DOHH2 (cell line): ENCODE measurements around the gene TXNRD2.

ENCODE experiments used
- H3F3A ChIP-seq: fragments of 200-600 bp; sonication (generic), shearing (Covaris generic); 2 replicates; pipeline ENCODE4 v1.6.0; 2016; ENCODE audit warnings: antibody characterized with exemption, mild to moderate bottlenecking; ENCODE audit not compliant: control insufficient read depth, insufficient read depth
- H3K27ac ChIP-seq: fragments of 200-600 bp; sonication (generic); 2 replicates; pipeline ENCODE4 v1.5.1; 2014; ENCODE audit warnings: low read depth, mild to moderate bottlenecking, low read length, moderate library complexity
- H3K27me3 ChIP-seq: fragments of 200-600 bp; sonication (generic); 2 replicates; pipeline ENCODE4 v1.6.1; 2014; ENCODE audit warnings: mild to moderate bottlenecking, low read length, mixed read lengths; ENCODE audit not compliant: control insufficient read depth
- H3K36me3 ChIP-seq: fragments of 200-600 bp; sonication (generic); 2 replicates; pipeline ENCODE4 v1.6.1; 2014; ENCODE audit warnings: mild to moderate bottlenecking, low read length, moderate library complexity, mixed read lengths; ENCODE audit not compliant: control insufficient read depth
- H3K4me1 ChIP-seq: fragments of 200-600 bp; sonication (generic); 2 replicates; pipeline ENCODE4 v1.6.1; 2014; ENCODE audit warnings: mild to moderate bottlenecking, low read length, mixed read lengths; ENCODE audit not compliant: control insufficient read depth
- H3K4me2 ChIP-seq: fragments of 200-600 bp; sonication (generic); 2 replicates; pipeline ENCODE4 v1.6.0; 2014; ENCODE audit warnings: mild to moderate bottlenecking, low read length, moderate library complexity
- H3K4me3 ChIP-seq: fragments of 200-600 bp; sonication (generic); 2 replicates; pipeline ENCODE4 v1.5.1; 2014; ENCODE audit warnings: mild to moderate bottlenecking, low read length, mixed read lengths
- H3K79me2 ChIP-seq: fragments of 200-600 bp; sonication (generic); 2 replicates; pipeline ENCODE4 v1.6.1; 2014; ENCODE audit warnings: mild to moderate bottlenecking, low read length, mixed read lengths; ENCODE audit not compliant: control insufficient read depth
- H3K9me2 ChIP-seq: fragments of 200-600 bp; sonication (generic); replicated peaks from 2 replicates; pipeline ENCODE4 v1.6.1; 2014; ENCODE audit warnings: mild to moderate bottlenecking, low read length, mixed read lengths; ENCODE audit not compliant: control insufficient read depth
- H3K9me3 ChIP-seq: fragments of 200-600 bp; sonication (generic); 2 replicates; pipeline ENCODE4 v1.6.1; 2014; ENCODE audit warnings: antibody characterized with exemption, low read length, mixed read lengths; ENCODE audit not compliant: control insufficient read depth, insufficient read depth
- H4K20me1 ChIP-seq: fragments of 200-600 bp; sonication (generic); 2 replicates; pipeline ENCODE4 v1.6.0; 2014; ENCODE audit warnings: low read depth, mild to moderate bottlenecking, antibody characterized with exemption, low read length, moderate library complexity; ENCODE audit not compliant: control insufficient read depth, insufficient read depth
- CTCF ChIP-seq: fragments of 200-600 bp; sonication (generic); IDR thresholded peaks from one replicate; pipeline ENCODE4 v1.5.1; 2014; ENCODE audit warnings: antibody characterized with exemption, mild to moderate bottlenecking, low read depth, low read length; ENCODE audit not compliant: poor library complexity, severe bottlenecking
- EZH2phosphoT487 ChIP-seq: fragments of 200-600 bp; sonication (generic); IDR thresholded peaks from 2 replicates; pipeline ENCODE4 v1.6.1; 2017; ENCODE audit warnings: borderline replicate concordance, mild to moderate bottlenecking, antibody characterized with exemption, low read length, moderate library complexity, mixed read lengths

TXNRD2 gene

GRCh38 chr22:19875531-19876313, 65.9 kb downstream of the TXNRD2 start:
- H3K9me3 ChIP-seq: no peaks in the 10 kb centered on the region
- no peaks in the 10 kb centered on the region for H4K20me1 ChIP-seq
- no peak overlapping the region for H3K4me2 ChIP-seq
- no peak overlapping the region for H3K27ac ChIP-seq
- H3K79me2 ChIP-seq: no peaks in the 10 kb centered on the region
- H3F3A ChIP-seq: no peaks in the 10 kb centered on the region
- no peak overlapping the region for H3K4me3 ChIP-seq
- no peaks in the 10 kb centered on the region for H3K36me3 ChIP-seq
- TF ChIP-seq EZH2phosphoT487: no peak
- TF ChIP-seq CTCF: no peak
- H3K4me1 ChIP-seq: peaks cover 5% of the 10 kb centered on the region; the same call in 1 of the 2 replicates
- H3K27me3 ChIP-seq: no peaks in the 10 kb centered on the region
- H3K9me2 ChIP-seq: no peaks in the 10 kb centered on the region

GRCh38 chr22:19875061-19875530, 66.5 kb downstream of the TXNRD2 start:
- Histone ChIP-seq H3K79me2 (no peaks in the 10 kb centered on the region), H3K4me2 (no peak overlapping the region), H3K36me3 (no peaks in the 10 kb centered on the region), H3F3A (no peaks in the 10 kb centered on the region), H3K4me1 (peaks cover 5% of the 10 kb centered on the region; the same call in 1 of the 2 replicates), H3K27ac (no peak overlapping the region), H3K4me3 (no peak overlapping the region), H3K9me3 (no peaks in the 10 kb centered on the region), H3K9me2 (no peaks in the 10 kb centered on the region), H4K20me1 (no peaks in the 10 kb centered on the region), H3K27me3 (no peaks in the 10 kb centered on the region)
- no peak for TF ChIP-seq EZH2phosphoT487
- no peak for TF ChIP-seq CTCF

GRCh38 chr22:19874307-19875060, 67.1 kb downstream of the TXNRD2 start:
- Histone ChIP-seq H3K4me3 (no peak overlapping the region), H4K20me1 (no peaks in the 10 kb centered on the region), H3K79me2 (no peaks in the 10 kb centered on the region), H3K27me3 (no peaks in the 10 kb centered on the region), H3K4me2 (no peak overlapping the region), H3F3A (no peaks in the 10 kb centered on the region), H3K9me3 (no peaks in the 10 kb centered on the region), H3K36me3 (no peaks in the 10 kb centered on the region), H3K9me2 (no peaks in the 10 kb centered on the region), H3K4me1 (peaks cover 5% of the 10 kb centered on the region; the same call in 1 of the 2 replicates), H3K27ac (no peak overlapping the region)
- no peak for TF ChIP-seq EZH2phosphoT487
- no peak for TF ChIP-seq CTCF
